Stimulated activated CD8-positive, alpha-beta memory T cell treated with anti-CD3 and anti-CD28 coated beads, Interleukin-12 subunit alpha, Interleukin-12 subunit beta, amount 100 ng/mL, for 24 hours (primary cell): ENCODE data around the gene CPA5.
"Not testable (repeated sequence)": the region's sequence is repeated elsewhere in the genome, so short reads cannot be mapped to it uniquely, and the experiment has no call there.

Experiments
- DNase-seq: peaks from one replicate; pipeline ENCODE4 v3.0.0-alpha.2; 2020; ENCODE audit errors: extremely low read depth

CPA5 gene, protein sequence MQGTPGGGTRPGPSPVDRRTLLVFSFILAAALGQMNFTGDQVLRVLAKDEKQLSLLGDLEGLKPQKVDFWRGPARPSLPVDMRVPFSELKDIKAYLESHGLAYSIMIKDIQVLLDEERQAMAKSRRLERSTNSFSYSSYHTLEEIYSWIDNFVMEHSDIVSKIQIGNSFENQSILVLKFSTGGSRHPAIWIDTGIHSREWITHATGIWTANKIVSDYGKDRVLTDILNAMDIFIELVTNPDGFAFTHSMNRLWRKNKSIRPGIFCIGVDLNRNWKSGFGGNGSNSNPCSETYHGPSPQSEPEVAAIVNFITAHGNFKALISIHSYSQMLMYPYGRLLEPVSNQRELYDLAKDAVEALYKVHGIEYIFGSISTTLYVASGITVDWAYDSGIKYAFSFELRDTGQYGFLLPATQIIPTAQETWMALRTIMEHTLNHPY

GRCh38 chr7:130344271-130344866 lies at the start of gene CPA5:
TSS of gene CPA5 (plus strand) at chr7:130344816. CDS start at chr7:130346486, 1,670 bp downstream.
- DNase-seq: no peak

DNA sequence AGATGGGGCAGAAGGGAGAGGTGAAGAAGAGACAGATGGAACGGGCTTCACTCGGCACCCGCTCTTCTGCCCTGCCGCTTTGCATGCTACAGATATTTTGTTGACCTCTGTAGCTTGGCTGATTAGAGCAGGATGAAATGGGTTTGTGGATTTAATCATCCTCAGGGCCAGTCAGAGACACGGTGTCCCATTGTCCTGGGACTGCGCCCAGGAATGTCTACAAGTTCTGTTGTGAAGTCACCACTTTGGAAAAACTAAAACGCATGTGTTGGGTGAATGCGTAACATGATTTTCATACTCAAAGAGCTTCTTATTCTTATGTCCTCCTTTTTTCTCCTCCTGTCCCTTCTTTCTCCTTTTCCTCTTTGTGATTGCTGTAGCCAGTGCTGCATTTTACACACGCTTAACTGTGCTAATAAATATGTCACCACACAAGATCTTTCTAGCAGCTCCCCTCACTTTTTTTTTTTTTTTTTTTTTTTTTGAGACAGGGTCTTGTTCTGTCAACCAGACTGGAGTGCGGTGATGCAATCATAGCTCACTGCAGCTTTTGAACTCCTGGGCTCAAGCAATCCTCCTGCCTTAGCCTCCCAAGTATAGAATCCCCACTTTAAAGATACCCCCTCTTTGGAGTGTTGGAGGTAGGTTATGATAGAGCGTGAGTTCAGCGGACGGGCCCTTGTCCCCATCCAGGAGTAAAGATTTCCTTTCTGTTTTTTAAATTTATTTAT lies 48.2 kb upstream of the CPA5 start:
- DNase-seq: no peak

GRCh38 chr7:130297628-130298543 lies 46.7 kb upstream of the CPA5 start:
- DNase-seq: no peak

DNA sequence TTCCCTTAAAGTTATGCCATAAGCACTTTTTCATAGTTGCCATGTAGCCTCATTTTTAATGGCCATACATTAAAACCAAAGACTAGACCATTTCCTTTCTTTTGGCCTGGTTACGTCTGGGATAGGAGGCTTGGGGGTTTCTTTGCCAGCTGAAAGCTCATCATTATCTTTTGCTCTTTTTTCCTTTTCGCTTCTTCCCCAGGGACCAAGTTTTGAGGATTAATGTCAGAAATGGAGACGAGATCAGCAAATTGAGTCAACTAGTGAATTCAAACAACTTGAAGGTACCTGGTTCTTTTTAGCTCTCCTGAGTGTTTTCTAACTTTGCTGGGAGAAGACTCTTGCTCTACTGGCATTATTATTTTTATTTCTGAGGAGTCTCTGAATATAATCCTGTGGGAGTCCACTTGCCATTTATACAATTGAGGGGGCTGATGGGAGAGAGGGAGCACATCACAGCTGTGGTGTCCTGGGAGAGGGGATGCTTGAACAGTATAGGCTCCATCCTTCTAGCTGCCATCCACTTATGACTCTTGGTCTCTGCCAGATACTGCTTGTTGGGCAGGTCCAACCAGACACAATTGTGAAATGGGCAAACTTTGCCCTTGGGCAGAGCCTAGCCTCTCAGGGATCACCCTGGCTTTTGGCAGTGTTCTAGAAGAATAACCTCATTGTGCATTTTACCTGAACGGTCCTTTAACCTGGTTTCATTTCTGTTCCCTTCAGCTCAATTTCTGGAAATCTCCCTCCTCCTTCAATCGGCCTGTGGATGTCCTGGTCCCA lies 45.9 kb upstream of the CPA5 start:
- DNase-seq: no peak

DNA sequence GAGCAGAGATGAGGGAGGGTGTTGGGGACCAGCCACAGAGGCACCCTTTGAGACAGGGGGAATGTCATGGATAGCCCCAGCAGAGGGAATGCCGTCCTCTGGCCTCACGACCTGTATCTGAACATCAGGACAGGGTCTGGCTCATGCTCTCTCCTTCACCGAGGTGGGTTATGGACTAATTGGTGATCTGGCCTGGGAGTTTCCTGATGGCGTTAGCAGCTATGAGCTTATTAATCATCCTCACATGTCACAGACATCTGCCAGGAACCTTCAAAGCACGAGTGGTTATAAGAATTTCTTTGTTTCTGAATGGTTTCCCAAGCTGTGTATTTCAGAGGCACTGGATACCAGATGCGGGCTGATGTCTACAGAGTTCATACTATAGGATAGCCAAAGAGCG lies 44.8 kb upstream of the CPA5 start:
- no peak for DNase-seq

GRCh38 chr7:130301501-130302020 lies 43.1 kb upstream of the CPA5 start:
- DNase-seq: no peak

DNA sequence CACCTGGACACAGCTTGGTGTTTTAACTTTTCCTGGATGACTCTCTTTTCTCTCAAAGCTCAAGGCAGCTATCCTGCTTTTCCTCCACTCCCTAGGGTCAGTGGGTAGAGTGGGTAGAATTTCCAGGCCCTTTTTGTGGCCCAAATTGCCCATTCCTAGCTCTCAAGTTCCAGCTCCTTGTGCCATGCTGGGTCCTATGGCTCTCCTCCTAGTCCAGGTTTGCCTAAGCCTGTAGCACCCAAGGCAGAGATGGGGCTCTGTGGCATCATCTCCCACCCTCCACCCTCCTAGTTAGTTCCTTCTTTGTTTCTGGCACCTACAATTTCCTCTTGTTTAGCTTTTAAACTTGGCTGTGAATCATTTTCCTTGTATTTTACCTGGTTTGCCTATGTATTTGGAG lies 42.0 kb upstream of the CPA5 start:
- DNase-seq: no peak

GRCh38 chr7:130303127-130303526 lies 41.5 kb upstream of the CPA5 start:
- no peak for DNase-seq

DNA sequence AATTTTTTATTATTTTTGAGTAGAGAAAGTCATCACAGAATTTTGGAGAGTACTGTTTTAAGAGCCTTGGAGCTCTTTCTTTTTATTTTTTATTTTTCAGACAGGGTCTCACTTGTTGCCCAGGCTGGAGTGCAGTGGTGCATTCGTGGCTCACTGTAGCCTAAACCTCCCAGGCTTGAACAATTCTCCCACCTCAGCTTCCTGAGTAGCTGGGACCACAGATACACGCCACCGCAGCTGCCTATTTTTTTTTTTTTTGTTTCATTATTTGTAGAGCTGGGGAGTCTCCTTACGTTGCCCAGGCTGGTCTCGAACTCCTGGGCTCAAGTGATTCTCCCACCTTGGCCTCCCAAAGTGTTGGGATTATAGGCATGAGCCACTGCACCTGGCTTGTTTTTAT lies 41.1 kb upstream of the CPA5 start:
- no peak for DNase-seq

- no peak for DNase-seq
Observed at GRCh38 chr7:130303982-130304381, 40.6 kb upstream of the CPA5 start.

- DNase-seq: no peak
Observed at GRCh38 chr7:130304878-130305277, 39.7 kb upstream of the CPA5 start.

- no peak for DNase-seq
Observed at GRCh38 chr7:130305433-130306042, 39.1 kb upstream of the CPA5 start.

DNA sequence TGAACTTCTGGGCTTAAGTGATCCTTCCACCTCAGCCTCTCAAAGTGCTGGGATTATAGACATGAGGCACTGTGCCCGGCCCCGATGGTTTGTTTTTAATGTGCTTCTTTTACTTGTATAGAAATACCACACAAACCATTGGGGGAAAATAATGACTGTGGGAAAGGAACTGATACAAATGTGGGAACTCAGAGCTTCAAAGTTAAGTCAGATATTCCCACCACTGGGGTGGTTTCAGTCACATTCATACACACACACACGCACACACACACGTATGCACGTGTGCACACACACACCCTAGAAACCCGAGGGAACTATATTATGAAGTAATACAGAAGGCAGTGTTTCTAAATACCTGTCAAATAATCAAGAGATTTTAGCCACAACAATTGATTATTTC lies 34.6 kb upstream of the CPA5 start:
- DNase-seq: no peak

- DNase-seq: no peak
Observed at GRCh38 chr7:130314305-130314704, 30.3 kb upstream of the CPA5 start.

DNA sequence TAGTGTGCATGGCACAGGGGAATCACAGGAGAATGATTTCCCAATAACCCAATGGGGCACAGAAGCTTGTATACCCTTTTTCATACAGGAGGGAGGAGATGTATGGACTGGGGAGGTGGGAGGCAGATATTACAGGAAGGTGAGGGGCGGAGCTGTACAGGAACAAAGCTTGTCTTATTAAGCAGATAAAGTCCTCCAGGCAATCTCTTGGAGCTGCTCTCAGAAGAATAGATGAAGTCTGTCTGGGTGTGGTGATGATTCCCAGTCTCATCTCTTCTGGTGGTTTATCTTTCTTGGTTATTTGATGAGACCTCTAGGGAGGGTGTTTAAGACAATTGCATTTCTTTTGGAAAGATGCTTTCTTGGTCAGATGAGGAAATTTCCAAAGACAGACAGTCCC lies 25.1 kb upstream of the CPA5 start:
- no peak for DNase-seq

- DNase-seq: not testable (repeated sequence)
Observed at GRCh38 chr7:130321542-130322229, 22.9 kb upstream of the CPA5 start.

- DNase-seq: no peak
Observed at GRCh38 chr7:130322615-130323014, 22.0 kb upstream of the CPA5 start.

DNA sequence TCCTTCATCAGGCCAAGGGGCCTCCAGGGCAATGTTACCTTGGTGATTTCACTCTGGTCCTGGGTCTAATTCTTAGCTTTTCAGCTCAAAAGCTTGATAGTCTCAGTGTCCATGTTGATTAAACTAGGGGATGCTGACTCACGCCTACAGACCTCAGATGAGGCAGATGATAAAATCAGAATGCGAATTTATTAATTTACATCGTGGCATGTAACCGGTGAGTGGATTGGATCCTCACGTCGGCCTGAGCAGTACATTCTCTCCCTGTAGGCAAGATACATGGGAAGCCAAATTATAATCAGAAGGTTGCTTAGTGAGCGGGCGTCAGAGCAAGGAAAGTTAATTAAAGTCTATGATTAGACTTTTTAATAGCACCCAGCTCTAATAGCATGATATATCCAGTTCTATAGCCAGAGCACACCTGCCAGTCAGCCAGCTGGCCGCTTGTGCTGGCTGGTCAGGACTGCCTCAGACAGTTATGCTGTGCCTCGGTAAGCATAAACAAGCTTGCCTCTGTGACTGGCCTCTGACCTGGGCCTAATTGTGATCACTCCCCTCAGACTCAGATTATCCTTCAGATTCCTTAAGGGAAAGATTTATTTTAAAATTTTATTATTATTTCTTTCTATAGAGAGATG lies 20.2 kb upstream of the CPA5 start:
- DNase-seq: no peak

DNA sequence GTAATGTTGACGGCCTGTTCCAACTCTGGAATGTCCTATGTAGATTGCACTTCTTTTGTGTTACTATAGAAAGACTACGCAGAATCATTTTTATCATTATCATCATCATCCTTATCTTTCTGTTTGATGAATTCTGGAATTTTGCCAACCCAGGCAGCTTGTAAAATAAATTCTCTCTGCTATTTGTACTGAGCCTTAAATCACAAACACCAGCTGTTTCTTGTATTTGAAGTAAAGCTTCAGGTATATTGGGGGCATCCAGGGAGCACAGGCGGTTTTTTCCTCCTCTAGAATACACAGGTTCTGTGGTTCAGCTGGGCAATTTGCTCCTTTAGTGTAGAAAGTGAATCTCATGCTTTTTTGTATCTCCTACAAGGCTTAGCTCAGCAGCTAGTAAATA lies 14.9 kb upstream of the CPA5 start:
- no peak for DNase-seq
